HEK293 (cell line): ENCODE data around the gene LST1.

Source experiments
- AEBP2 ChIP-seq: fragments of 450-650 bp; formaldehyde crosslinking; IDR thresholded peaks from 2 replicates; pipeline ENCODE4 v1.5.1; 2016; ENCODE audit warnings: missing biosample characterization, missing genetic modification characterization, borderline replicate concordance
- CTCF ChIP-seq: fragments of 450-650 bp; formaldehyde crosslinking; IDR thresholded peaks from 2 replicates; pipeline ENCODE4 v1.5.1; 2016; ENCODE audit warnings: missing biosample characterization, missing genetic modification characterization
- OVOL3 ChIP-seq: fragments of 450-650 bp; formaldehyde crosslinking; IDR thresholded peaks from 2 replicates; pipeline ENCODE4 v1.5.1; 2016; ENCODE audit warnings: missing biosample characterization, missing genetic modification characterization
- PRDM1 ChIP-seq: fragments of 450-650 bp; formaldehyde crosslinking; IDR thresholded peaks from 2 replicates; pipeline ENCODE4; 2016; ENCODE audit warnings: missing biosample characterization, missing genetic modification characterization
- YY1 ChIP-seq: fragments of 450-650 bp; formaldehyde crosslinking; IDR thresholded peaks from 2 replicates; pipeline ENCODE4 v1.5.1; 2018; ENCODE audit warnings: missing biosample characterization, missing genetic modification characterization
- ZBTB1 ChIP-seq: fragments of 450-650 bp; formaldehyde crosslinking; IDR thresholded peaks from 2 replicates; pipeline ENCODE4 v1.5.1; 2016; ENCODE audit warnings: missing biosample characterization, missing genetic modification characterization
- ZBTB21 ChIP-seq: fragments of 450-650 bp; formaldehyde crosslinking; IDR thresholded peaks from 2 replicates; pipeline ENCODE4 v1.5.1; 2017; ENCODE audit warnings: missing biosample characterization, missing genetic modification characterization
- ZBTB7A ChIP-seq: fragments of 450-650 bp; formaldehyde crosslinking; IDR thresholded peaks from 2 replicates; pipeline ENCODE4 v1.5.1; 2016; ENCODE audit warnings: low read depth, missing biosample characterization, missing genetic modification characterization
- ZNF175 ChIP-seq: fragments of 450-650 bp; formaldehyde crosslinking; IDR thresholded peaks from 2 replicates; pipeline ENCODE4 v1.5.1; 2016; ENCODE audit warnings: missing biosample characterization, missing genetic modification characterization
- ZNF311 ChIP-seq: fragments of 450-650 bp; formaldehyde crosslinking; IDR thresholded peaks from 2 replicates; pipeline ENCODE4 v1.5.1; 2017; ENCODE audit warnings: missing biosample characterization, missing genetic modification characterization, borderline replicate concordance
- ZNF391 ChIP-seq: fragments of 450-650 bp; formaldehyde crosslinking; IDR thresholded peaks from 2 replicates; pipeline ENCODE4 v1.5.1; 2016; ENCODE audit warnings: low read depth, missing biosample characterization, missing genetic modification characterization, borderline replicate concordance
- ZNF398 ChIP-seq: fragments of 450-650 bp; formaldehyde crosslinking; IDR thresholded peaks from 2 replicates; pipeline ENCODE4 v1.5.1; 2017; ENCODE audit warnings: missing biosample characterization, missing genetic modification characterization

- no peak for TF ChIP-seq ZNF311 (tag by site-specific recombination)
- TF ChIP-seq ZBTB21 (tag by site-specific recombination) = no peak
- TF ChIP-seq ZNF391 (tag by site-specific recombination) = no peak
- TF ChIP-seq OVOL3 (tag by site-specific recombination) = no peak
- TF ChIP-seq AEBP2 (tag by site-specific recombination) = no peak
- TF ChIP-seq PRDM1 (tag by site-specific recombination) = no peak
- TF ChIP-seq ZNF398 (tag by site-specific recombination) = no peak
- TF ChIP-seq YY1 (tag by site-specific recombination) = no peak
- no peak for TF ChIP-seq CTCF (tag by site-specific recombination)
- TF ChIP-seq ZBTB1 (tag by site-specific recombination) = no peak
- no peak for TF ChIP-seq ZNF175 (tag by site-specific recombination)
- no peak for TF ChIP-seq ZBTB7A (tag by site-specific recombination)
Observed at GRCh38 chr6:31547727-31548543, 38.1 kb upstream of the LST1 start.
